Measurements from ENCODE around the gene SNX27. TPM values are rescaled to one million over a fixed set of nuclear protein-coding genes. Genes with fewer than 3 reads are reported as not detected.

SNX27 gene
- total RNA-seq, 2 experiments from 2014 or later = 13.2 to 13.3 TPM

DNA sequence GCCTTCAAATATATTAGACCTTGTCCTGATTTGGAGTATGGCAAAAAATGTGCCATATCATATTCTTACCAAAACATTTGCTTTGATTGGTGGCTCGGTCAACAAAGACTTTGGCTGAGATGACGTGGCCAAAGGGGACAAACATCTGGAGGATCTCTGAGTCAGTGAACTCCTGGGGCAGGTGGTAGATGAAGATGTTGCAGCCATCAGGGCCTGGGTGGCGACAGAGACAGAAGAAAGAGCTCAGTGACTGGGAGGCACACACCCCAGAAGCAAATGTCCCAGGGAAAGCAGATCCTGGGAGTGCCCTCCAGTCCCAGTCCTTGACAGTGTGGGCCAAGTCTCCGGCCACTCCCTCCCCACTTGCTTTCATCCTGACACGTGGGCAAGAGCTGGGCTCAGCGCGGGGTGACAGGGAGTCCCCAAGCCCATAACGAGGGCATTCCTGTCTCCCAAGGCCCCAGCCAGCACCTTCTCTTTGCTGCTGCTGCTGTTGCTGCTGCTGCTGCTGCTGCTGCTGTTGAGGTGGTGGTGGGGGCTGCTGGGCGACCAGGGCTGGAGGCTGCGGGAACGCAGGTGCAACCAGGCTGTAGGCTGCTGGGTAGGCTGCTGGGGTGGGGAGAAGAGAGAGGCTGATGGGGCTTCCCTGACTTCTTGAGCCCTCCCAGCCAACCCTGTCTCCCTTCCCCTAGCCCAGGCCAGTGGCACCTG lies 94.1 kb downstream of the SNX27 start:
- H3K4me1 ChIP-seq (ENCODE audit: insufficient read depth, low read length) = peaks cover 9% of the 10 kb centered on the region
- H3K27ac Mint-ChIP-seq = no peak overlapping the region
- H3K4me3 Mint-ChIP-seq = no peak overlapping the region
- intact Hi-C loops (cut with DNase I, micrococcal nuclease) = no loop called here
- no peak overlapping the region for H3K4me3 ChIP-seq (ENCODE audit: low read length)
- ATAC-seq (ENCODE audit: poor library complexity) (no peak), DNase-seq (no peak)
- no peaks in the 10 kb centered on the region for H3K36me3 ChIP-seq (ENCODE audit: insufficient read depth, low read length)
- H3K36me3 Mint-ChIP-seq (ENCODE audit: low read depth) = peaks cover 6% of the 10 kb centered on the region
- POLR2A ChIA-PET = no interaction called here
- H3K4me1 Mint-ChIP-seq (ENCODE audit: low read depth) = peaks cover 4% of the 10 kb centered on the region
- H3K27me3 Mint-ChIP-seq = no peaks in the 10 kb centered on the region
- no peaks in the 10 kb centered on the region for H3K9me3 ChIP-seq (ENCODE audit: control insufficient read depth in 1 of 2, insufficient read depth in 1 of 2, low read length in 2 of 2)
- TF ChIP-seq, protein P1, sequence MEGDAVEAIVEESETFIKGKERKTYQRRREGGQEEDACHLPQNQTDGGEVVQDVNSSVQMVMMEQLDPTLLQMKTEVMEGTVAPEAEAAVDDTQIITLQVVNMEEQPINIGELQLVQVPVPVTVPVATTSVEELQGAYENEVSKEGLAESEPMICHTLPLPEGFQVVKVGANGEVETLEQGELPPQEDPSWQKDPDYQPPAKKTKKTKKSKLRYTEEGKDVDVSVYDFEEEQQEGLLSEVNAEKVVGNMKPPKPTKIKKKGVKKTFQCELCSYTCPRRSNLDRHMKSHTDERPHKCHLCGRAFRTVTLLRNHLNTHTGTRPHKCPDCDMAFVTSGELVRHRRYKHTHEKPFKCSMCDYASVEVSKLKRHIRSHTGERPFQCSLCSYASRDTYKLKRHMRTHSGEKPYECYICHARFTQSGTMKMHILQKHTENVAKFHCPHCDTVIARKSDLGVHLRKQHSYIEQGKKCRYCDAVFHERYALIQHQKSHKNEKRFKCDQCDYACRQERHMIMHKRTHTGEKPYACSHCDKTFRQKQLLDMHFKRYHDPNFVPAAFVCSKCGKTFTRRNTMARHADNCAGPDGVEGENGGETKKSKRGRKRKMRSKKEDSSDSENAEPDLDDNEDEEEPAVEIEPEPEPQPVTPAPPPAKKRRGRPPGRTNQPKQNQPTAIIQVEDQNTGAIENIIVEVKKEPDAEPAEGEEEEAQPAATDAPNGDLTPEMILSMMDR (IDR thresholded peaks at IDR 0.05) = no peak
- CTCF ChIA-PET = interaction anchor here (1.2 kb wide), 1 partner anchor 15 kb away, joined by 3 read pairs; no protein-coding TSS in a partner anchor
- no peak overlapping the region for H3K27ac ChIP-seq (ENCODE audit: low read depth in 1 of 2, low read length in 2 of 2)
- no peaks in the 10 kb centered on the region for H3K27me3 ChIP-seq (ENCODE audit: control insufficient read depth in 1 of 2, insufficient read depth in 2 of 2, low read length in 2 of 2)
- H3K9me3 Mint-ChIP-seq = no peaks in the 10 kb centered on the region

DNA sequence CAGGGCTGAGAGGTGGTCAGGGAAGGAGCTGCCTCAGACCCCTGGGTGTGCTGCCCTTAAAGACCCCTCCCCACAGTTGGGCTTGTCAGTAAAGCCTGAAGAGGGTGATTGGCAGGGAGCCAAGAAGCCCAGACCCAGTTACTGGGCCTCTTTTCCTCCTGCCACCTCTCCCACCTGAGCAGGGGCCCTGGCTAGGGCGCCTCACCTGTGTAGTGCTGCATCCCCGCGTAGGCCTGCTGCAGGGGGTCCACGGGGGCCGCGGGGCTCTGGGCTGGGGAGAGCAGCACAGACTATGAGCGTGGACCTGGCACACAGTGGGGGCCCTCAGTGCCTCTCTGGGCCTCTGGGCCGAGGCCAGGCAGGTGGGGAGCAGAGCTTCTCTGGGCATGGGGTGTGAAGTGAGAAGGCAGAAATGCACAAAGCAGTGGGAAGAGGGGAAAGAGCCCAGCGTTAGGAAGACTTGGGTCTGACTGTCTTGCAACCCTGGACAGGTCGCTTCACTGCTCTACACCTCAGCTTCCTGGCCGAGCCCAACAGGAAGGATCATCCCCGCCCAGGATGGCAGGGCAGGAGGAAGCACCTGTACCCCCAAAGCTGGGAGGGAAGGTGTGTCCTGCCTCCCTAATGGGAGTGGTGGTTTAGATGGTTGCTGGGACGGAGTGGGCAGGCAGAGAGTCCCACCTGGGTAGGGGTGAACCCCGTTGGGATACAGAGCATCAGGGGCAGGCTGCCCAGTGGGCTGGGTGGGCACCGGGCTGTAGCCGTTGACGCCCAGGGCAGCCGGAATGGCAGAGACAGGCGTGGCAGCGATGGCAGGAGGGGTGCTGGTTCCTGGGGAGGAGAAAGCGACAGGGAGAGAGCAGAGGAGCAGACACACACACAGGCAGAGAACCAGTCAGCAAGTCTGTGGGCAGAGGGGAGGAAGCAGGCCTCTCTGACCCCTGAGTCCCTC lies 94.9 kb downstream of the SNX27 start:
- Mint-ChIP-seq H3K36me3 (ENCODE audit: low read depth) (no peaks in the 10 kb centered on the region), H3K4me1 (ENCODE audit: low read depth) (peaks cover 4% of the 10 kb centered on the region), H3K4me3 (no peak overlapping the region), H3K27ac (no peak overlapping the region), H3K9me3 (no peaks in the 10 kb centered on the region), H3K27me3 (no peaks in the 10 kb centered on the region)
- Histone ChIP-seq H3K4me3 (ENCODE audit: low read length) (no peak overlapping the region), H3K27ac (ENCODE audit: low read depth in 1 of 2, low read length in 2 of 2) (no peak overlapping the region), H3K27me3 (ENCODE audit: control insufficient read depth in 1 of 2, insufficient read depth in 2 of 2, low read length in 2 of 2) (no peaks in the 10 kb centered on the region), H3K4me1 (ENCODE audit: insufficient read depth, low read length) (peaks cover 9% of the 10 kb centered on the region), H3K36me3 (ENCODE audit: insufficient read depth, low read length) (no peaks in the 10 kb centered on the region), H3K9me3 (ENCODE audit: control insufficient read depth in 1 of 2, insufficient read depth in 1 of 2, low read length in 2 of 2) (no peaks in the 10 kb centered on the region)
- no peak for ATAC-seq (ENCODE audit: poor library complexity)
- ChIA-PET POLR2A (no interaction called here), CTCF (interaction anchor here (0.6 kb wide), 1 partner anchor 46 kb away, joined by 3 read pairs; no protein-coding TSS in a partner anchor)
- intact Hi-C loops (cut with DNase I, micrococcal nuclease) = no loop called here
- TF ChIP-seq, protein P1 (IDR thresholded peaks at IDR 0.05) = no peak
- no peak for DNase-seq

DNA sequence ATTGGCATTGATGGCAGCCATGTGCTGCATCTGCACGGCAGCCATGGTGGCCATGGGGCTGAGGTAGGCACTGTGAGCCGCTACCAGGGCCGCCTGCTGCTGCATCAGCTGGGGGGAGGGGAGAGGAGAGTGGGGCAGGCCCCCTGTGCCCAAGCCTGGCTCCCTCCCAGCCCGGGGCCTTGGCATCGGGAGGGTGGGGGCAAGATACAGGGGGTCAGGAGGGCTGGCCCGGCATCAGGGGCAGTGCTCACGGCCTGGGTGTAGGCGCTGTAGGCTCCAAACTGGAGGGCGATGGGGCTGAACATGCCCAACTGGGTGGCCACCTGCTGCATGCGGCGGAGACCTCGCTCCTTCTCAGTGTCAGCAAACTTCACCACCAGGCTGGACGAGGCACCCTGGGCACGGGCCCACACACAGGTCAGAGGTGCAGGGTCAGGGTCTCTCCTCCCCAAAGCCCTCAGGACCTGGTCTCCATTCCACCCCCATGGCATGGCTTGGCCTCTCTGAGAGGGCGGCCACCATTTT lies 95.8 kb downstream of the SNX27 start:
- DNase-seq (no peak), ATAC-seq (ENCODE audit: poor library complexity) (no peak)
- Mint-ChIP-seq H3K36me3 (ENCODE audit: low read depth) (no peaks in the 10 kb centered on the region), H3K4me3 (no peak overlapping the region), H3K4me1 (ENCODE audit: low read depth) (peaks cover 4% of the 10 kb centered on the region), H3K9me3 (no peaks in the 10 kb centered on the region), H3K27ac (no peak overlapping the region), H3K27me3 (peaks cover 4% of the 10 kb centered on the region)
- Histone ChIP-seq H3K36me3 (ENCODE audit: insufficient read depth, low read length) (no peaks in the 10 kb centered on the region), H3K4me1 (ENCODE audit: insufficient read depth, low read length) (peaks cover 9% of the 10 kb centered on the region), H3K4me3 (ENCODE audit: low read length) (no peak overlapping the region), H3K9me3 (ENCODE audit: control insufficient read depth in 1 of 2, insufficient read depth in 1 of 2, low read length in 2 of 2) (no peaks in the 10 kb centered on the region), H3K27me3 (ENCODE audit: control insufficient read depth in 1 of 2, insufficient read depth in 2 of 2, low read length in 2 of 2) (peaks cover 0 to 4% of the 10 kb centered on the region in 2 experiments), H3K27ac (ENCODE audit: low read depth in 1 of 2, low read length in 2 of 2) (no peak overlapping the region)
- TF ChIP-seq, protein P1 (IDR thresholded peaks at IDR 0.05) = no peak
- ChIA-PET POLR2A (no interaction called here), CTCF (no interaction called here)
- intact Hi-C loops (cut with DNase I, micrococcal nuclease) = no loop called here

All from CD4-positive, alpha-beta T cell (primary cell).